Measurements from ENCODE around the gene CARD8. TPM values are rescaled to one million over a fixed set of nuclear protein-coding genes. Genes with fewer than 3 reads are reported as not detected.

Gene CARD8
- total RNA-seq, 4 donors from 2014 or later = 13.1 to 48.4 (median 29.4) TPM

DNA sequence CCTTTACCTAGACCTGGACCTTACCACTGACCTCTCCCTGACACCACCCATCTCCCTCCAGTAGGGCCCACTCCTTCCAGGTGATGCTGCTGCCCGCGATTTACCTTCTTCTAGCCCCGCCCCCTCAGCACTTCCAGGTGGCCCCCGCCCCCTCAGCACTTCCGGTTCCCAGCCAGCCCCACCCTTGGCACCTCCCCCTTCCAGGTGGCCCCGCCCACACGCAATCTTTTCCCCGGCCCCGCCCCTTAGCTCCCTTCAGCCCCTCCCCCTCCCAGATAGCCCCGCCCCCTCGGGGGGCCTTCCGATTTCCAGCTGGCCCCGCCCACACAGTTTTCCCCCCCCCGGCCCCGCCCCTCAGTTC lies 86.2 kb downstream of the CARD8 start:
- peak; percentile 93 for DNase-seq
- Histone ChIP-seq H3K9me3 (no peaks in the 10 kb centered on the region), H3K27me3 (no peaks in the 10 kb centered on the region), H3K4me1 (peaks cover 0 to 17% (median 13%) of the 10 kb centered on the region in 4 donors), H3K27ac (peak overlapping the region; percentile 87 to 99 (median 96)), H3K4me3 (peak overlapping the region; percentile 67 to 87 (median 76)), H3K36me3 (peaks cover 0 to 8% (median 0%) of the 10 kb centered on the region in 4 donors)
- in situ Hi-C loops (cut with MboI; ENCODE audit: low pct_ligation_motif_present in 1 of 4, low pct_unique_long_range_greater_than_20kb in 1 of 4, low sequenced_read_pairs in 3 of 4) = loop anchor here in 1 of 4 donors (25.0 kb wide), 1 partner anchor 207 kb away; no protein-coding TSS in a partner anchor
- TF ChIP-seq, protein P1, sequence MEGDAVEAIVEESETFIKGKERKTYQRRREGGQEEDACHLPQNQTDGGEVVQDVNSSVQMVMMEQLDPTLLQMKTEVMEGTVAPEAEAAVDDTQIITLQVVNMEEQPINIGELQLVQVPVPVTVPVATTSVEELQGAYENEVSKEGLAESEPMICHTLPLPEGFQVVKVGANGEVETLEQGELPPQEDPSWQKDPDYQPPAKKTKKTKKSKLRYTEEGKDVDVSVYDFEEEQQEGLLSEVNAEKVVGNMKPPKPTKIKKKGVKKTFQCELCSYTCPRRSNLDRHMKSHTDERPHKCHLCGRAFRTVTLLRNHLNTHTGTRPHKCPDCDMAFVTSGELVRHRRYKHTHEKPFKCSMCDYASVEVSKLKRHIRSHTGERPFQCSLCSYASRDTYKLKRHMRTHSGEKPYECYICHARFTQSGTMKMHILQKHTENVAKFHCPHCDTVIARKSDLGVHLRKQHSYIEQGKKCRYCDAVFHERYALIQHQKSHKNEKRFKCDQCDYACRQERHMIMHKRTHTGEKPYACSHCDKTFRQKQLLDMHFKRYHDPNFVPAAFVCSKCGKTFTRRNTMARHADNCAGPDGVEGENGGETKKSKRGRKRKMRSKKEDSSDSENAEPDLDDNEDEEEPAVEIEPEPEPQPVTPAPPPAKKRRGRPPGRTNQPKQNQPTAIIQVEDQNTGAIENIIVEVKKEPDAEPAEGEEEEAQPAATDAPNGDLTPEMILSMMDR (IDR thresholded peaks at IDR 0.05) = no peak
- TF ChIP-seq EP300 (IDR thresholded peaks at IDR 0.05; ENCODE audit: low read depth) = no peak
- no peak for TF ChIP-seq POLR2AphosphoS5 (IDR thresholded peaks at IDR 0.05)
- no peak for TF ChIP-seq POLR2A (IDR thresholded peaks at IDR 0.05)
- WGBS, 2 donors (ENCODE audit: low coverage in 1 of 2) = 0% methylated on average over 10 of the region's 15 CpGs; no CpG with 5 or more reads in 1 of the 2 donors
- intact Hi-C loops (cut with DNase I; ENCODE audit: low total_unique reads) = no loop called here

DNA sequence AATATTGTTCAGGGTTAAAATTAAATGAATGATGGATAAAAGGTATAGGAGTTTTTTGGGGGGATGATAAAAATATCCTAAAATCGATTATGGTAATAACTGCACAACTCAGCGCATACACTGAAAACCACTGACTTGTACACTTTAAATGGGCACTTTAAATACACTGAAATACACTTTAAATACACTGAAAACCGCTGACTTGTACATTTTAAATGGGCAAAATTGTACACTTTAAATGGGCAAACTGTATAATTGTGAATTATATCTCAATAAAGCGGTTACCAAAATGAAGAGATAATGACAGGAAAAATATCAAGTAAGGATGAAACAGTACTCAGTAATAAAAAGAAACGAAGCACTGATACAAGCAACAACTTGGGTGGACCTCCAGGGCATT lies 87.0 kb downstream of the CARD8 start:
- no peak for DNase-seq
- H3K4me3 ChIP-seq = no peak overlapping the region
- H3K27me3 ChIP-seq = no peaks in the 10 kb centered on the region
- H3K9me3 ChIP-seq = no peaks in the 10 kb centered on the region
- 82 to 89% methylated on average over 5 of the region's 5 CpGs for WGBS, 2 donors (ENCODE audit: low coverage in 1 of 2)
- peaks cover 0 to 17% (median 13%) of the 10 kb centered on the region in 4 donors for H3K4me1 ChIP-seq
- peak overlapping the region in 2 of 4 donors; percentile 87 to 96 for H3K27ac ChIP-seq
- TF ChIP-seq POLR2AphosphoS5 (IDR thresholded peaks at IDR 0.05) (no peak), EP300 (IDR thresholded peaks at IDR 0.05; ENCODE audit: low read depth) (no peak), POLR2A (IDR thresholded peaks at IDR 0.05) (no peak)
- TF ChIP-seq, protein P1 (IDR thresholded peaks at IDR 0.05) = no peak
- H3K36me3 ChIP-seq = peaks cover 0 to 2% (median 0%) of the 10 kb centered on the region in 4 donors
- intact Hi-C loops (cut with DNase I; ENCODE audit: low total_unique reads) (no loop called here), in situ Hi-C loops (cut with MboI; ENCODE audit: low pct_ligation_motif_present in 1 of 4, low pct_unique_long_range_greater_than_20kb in 1 of 4, low sequenced_read_pairs in 3 of 4) (loop anchor here in 1 of 4 donors (25.0 kb wide), 1 partner anchor 206 kb away; no protein-coding TSS in a partner anchor)

DNA sequence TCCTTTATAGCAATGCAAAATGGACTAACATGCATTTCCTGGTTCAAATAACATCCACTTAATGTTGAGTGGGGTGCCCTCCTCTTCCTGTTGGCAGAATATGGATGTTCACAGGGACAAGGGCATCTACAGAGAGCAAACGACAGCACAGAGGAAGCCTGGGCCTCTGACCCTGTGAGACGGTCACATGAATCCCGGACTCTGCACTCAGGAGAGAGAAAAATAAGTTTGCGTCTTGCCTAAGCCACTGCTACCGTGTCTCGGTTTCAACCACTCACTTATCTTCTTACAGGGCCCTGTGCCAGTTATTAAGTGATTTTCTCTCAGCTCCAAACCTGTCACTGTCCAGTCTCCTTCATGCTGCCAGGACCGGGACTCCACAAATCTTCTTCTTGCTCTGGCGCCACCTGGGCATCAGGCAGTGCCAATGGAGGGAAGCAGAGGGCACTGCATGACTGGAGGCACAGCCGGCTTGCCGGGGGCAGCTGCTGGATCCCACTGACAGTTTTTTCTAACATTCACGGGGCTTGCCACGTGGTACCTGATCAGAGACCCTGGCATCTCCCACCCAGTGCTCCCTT lies 97.4 kb downstream of the CARD8 start:
- in situ Hi-C loops (cut with MboI; ENCODE audit: low pct_ligation_motif_present in 1 of 4, low pct_unique_long_range_greater_than_20kb in 1 of 4, low sequenced_read_pairs in 3 of 4) (loop anchor here in 2 of 4 donors (10.0 to 25.0 kb wide), 2 partner anchors 53 to 196 kb away; no protein-coding TSS in a partner anchor), intact Hi-C loops (cut with DNase I; ENCODE audit: low total_unique reads) (no loop called here)
- Histone ChIP-seq H3K4me1 (no peaks in the 10 kb centered on the region), H3K36me3 (no peaks in the 10 kb centered on the region), H3K27me3 (no peaks in the 10 kb centered on the region), H3K27ac (no peak overlapping the region), H3K4me3 (no peak overlapping the region), H3K9me3 (no peaks in the 10 kb centered on the region)
- TF ChIP-seq POLR2A (IDR thresholded peaks at IDR 0.05) (no peak), POLR2AphosphoS5 (IDR thresholded peaks at IDR 0.05) (no peak), EP300 (IDR thresholded peaks at IDR 0.05; ENCODE audit: low read depth) (no peak)
- TF ChIP-seq, protein P1 (IDR thresholded peaks at IDR 0.05) = no peak
- WGBS, 2 donors (ENCODE audit: low coverage in 1 of 2) = 89 to 92% methylated on average over 6 to 12 of the region's 12 CpGs
- DNase-seq = no peak

Other genes starting within 250 kb of the CARD8 start
- gene CABP5, start 211.8 kb downstream of the CARD8 start, total RNA-seq = not detected
- gene PLA2G4C, start 145.1 kb downstream of the CARD8 start, total RNA-seq = 1 to 10 TPM; 1.2 to 9.5 (median 8.3) TPM
- 10 to 100 TPM; 14.3 to 71.4 (median 26.8) TPM for gene LIG1, start 85.6 kb downstream of the CARD8 start, total RNA-seq
- gene ZSWIM9, start 85.2 kb downstream of the CARD8 start, total RNA-seq = 10 to 100 TPM in 1 of 4 donors, 1 to 10 TPM in 3; 3.3 to 24.7 (median 5.2) TPM
- not detected for gene ZNF114, start 14.2 kb upstream of the CARD8 start, total RNA-seq
- 10 to 100 TPM in 3 of 4 donors, 1 to 10 TPM in 1; 5.2 to 14.3 (median 12.0) TPM for gene EMP3, start 69.6 kb upstream of the CARD8 start, total RNA-seq
- gene TMEM143, start 108.0 kb upstream of the CARD8 start, total RNA-seq = 10 to 100 TPM in 3 of 4 donors, 1 to 10 TPM in 1; 9.1 to 27.7 (median 15.2) TPM
- not detected for gene SYNGR4, start 108.5 kb upstream of the CARD8 start, total RNA-seq
- 100 to 1,000 TPM in 3 of 4 donors, 10 to 100 TPM in 1; 80.6 to 146 (median 120) TPM for gene KDELR1, start 135.6 kb upstream of the CARD8 start, total RNA-seq
- gene GRIN2D, start 137.8 kb upstream of the CARD8 start, total RNA-seq = 1 to 10 TPM in 1 of 4 donors, under 1 TPM in 2, not detected in 1; 0.32 to 3.8 (median 0.41) TPM
- gene GRWD1, start 190.1 kb upstream of the CARD8 start, total RNA-seq = 10 to 100 TPM in 3 of 4 donors, 1 to 10 TPM in 1; 9.4 to 49.7 (median 13.6) TPM
- under 1 TPM in 2 of 4 donors, not detected in 2; 0.41 to 0.64 TPM for gene KCNJ14, start 199.7 kb upstream of the CARD8 start, total RNA-seq
- 100 to 1,000 TPM in 2 of 4 donors, 10 to 100 TPM in 2; 61.1 to 410 (median 171) TPM for gene CYTH2, start 213.5 kb upstream of the CARD8 start, total RNA-seq

Data from transverse colon (tissue), 4 donors.